Measurements from ENCODE around the gene FAM3A. TPM values are rescaled to one million over a fixed set of nuclear protein-coding genes. Genes with fewer than 3 reads are reported as not detected.

Gene FAM3A
- total and polyA plus RNA-seq, 10 of the 15 experiments (the other 5 are each of a cell fraction or from before 2014, with no cell fraction given) = 0.29 to 21.1 (median 11.4) TPM

- H3K4me2 ChIP-seq (ENCODE audit: control insufficient read depth, insufficient read depth) = no peak overlapping the region
Observed at GRCh38 chrX:154539077-154539476, 23.0 kb upstream of the FAM3A start.

More at GRCh38 chrX:154539077-154539476, 23.0 kb upstream of the FAM3A start:
- H3K4me3 ChIP-seq = no peak overlapping the region
- intact Hi-C loops (cut with micrococcal nuclease; ENCODE audit: unreplicated experiment) = no loop called here
- no peak overlapping the region for H3K27ac ChIP-seq (ENCODE audit: control insufficient read depth, insufficient read depth)
- DNase-seq (ENCODE audit: low read depth, low spot score) (no peak), ATAC-seq (no peak), FAIRE-seq (no peak)
- no peaks in the 10 kb centered on the region for H3K27me3 ChIP-seq (replicated peaks in 1 of 2; ENCODE audit: control insufficient read depth in 2 of 2, insufficient read depth in 2 of 2, low read length in 1 of 2)
- BruUV-seq (replicated peaks) = no TSS peak
- ChIA-PET CTCF (interaction anchor here (1.3 kb wide), 1 partner anchor 166 kb away, joined by 6 read pairs; no protein-coding TSS in a partner anchor), RAD21 (ENCODE audit: unreplicated experiment) (no interaction called here), SMC1A (ENCODE audit: uncharacterized antibody, unreplicated experiment) (interaction anchor here (0.6 to 0.7 kb wide), 2 partner anchors 76 to 148 kb away, joined by 3 to 4 read pairs; no protein-coding TSS in a partner anchor), POLR2A (no interaction called here)
- no peaks in the 10 kb centered on the region for H4K20me1 ChIP-seq (ENCODE audit: control insufficient read depth, insufficient read depth)
- H3K79me2 ChIP-seq (ENCODE audit: control insufficient read depth, insufficient read depth, low read length) = no peaks in the 10 kb centered on the region
- WGBS (ENCODE audit: insufficient coverage, insufficient replicate concordance, low lambda C conversion rate, missing lambda C conversion rate) = 66% methylated on average over 8 of the region's 8 CpGs
- no peaks in the 10 kb centered on the region for H3K9me3 ChIP-seq (replicated peaks; ENCODE audit: control insufficient read depth, insufficient read depth, low read length)
- no peak overlapping the region for H2AFZ ChIP-seq (ENCODE audit: control insufficient read depth, low read depth, low read length)
- in situ Hi-C loops (cut with MboI) = loop anchor here (5.0 to 25.0 kb wide), 3 partner anchors 162 to 1582 kb away; partner anchors contain the start of genes EMD and OPN1LW
- no peak overlapping the region for H3K9ac ChIP-seq (ENCODE audit: control insufficient read depth, insufficient read depth, low read length)
- TF ChIP-seq SREBF1 (IDR thresholded peaks at IDR 0.05; ENCODE audit: low read length) (no peak), ZBTB11 (CRISPR knock-in tag; IDR thresholded peaks at IDR 0.05) (no peak), KAT2A (conservative IDR thresholded peaks at IDR 0.05; ENCODE audit: control insufficient read depth, low read depth, low read length) (no peak), PAX5 (IDR thresholded peaks at IDR 0.05; ENCODE audit: borderline replicate concordance, low read depth, low read length) (no peak), FOXM1 (IDR thresholded peaks at IDR 0.05; ENCODE audit: low read depth, low read length) (no peak), SIX5 (IDR thresholded peaks at IDR 0.05; ENCODE audit: low read depth, low read length, severe bottlenecking) (no peak), USF2 (IDR thresholded peaks at IDR 0.05; ENCODE audit: borderline replicate concordance, low read depth, low read length) (no peak), SRF (IDR thresholded peaks at IDR 0.05; ENCODE audit: low read depth in 2 of 2, low read length in 2 of 2) (no peak), NFIC (IDR thresholded peaks at IDR 0.05; ENCODE audit: low read depth, low read length) (no peak), BRCA1 (IDR thresholded peaks at IDR 0.05; ENCODE audit: low read depth, low read length) (no peak), BMI1 (IDR thresholded peaks at IDR 0.05; ENCODE audit: borderline replicate concordance) (no peak), CEBPZ (IDR thresholded peaks at IDR 0.05; ENCODE audit: low read depth, low read length) (no peak), NBN (IDR thresholded peaks at IDR 0.05) (no peak), POLR2AphosphoS5 (IDR thresholded peaks at IDR 0.05; ENCODE audit: low read length) (no peak), CBX3 (IDR thresholded peaks at IDR 0.05; ENCODE audit: borderline replicate concordance, low read depth) (no peak), CBX5 (IDR thresholded peaks at IDR 0.05; ENCODE audit: low read depth) (no peak)
- H3K36me3 ChIP-seq (ENCODE audit: control insufficient read depth in 2 of 2, insufficient read depth in 2 of 2, low read length in 1 of 2) = peaks cover 0 to 3% of the 10 kb centered on the region in 2 experiments; a peak in 3 of 4 replicates
- peaks cover 16% of the 10 kb centered on the region for H3K4me1 ChIP-seq (ENCODE audit: control insufficient read depth, insufficient read depth, low read length)
